HG03378 (cell line): ENCODE measurements around the gene PIEZO2.

Experiments
- ATAC-seq: cut with Tn5 transposase; IDR thresholded peaks from one replicate; pipeline ENCODE4 v1.9.1; 2021; ENCODE audit warnings: mild to moderate bottlenecking, moderate library complexity; ENCODE audit not compliant: unreplicated experiment

The PIEZO2 gene

GRCh38 chr18:10705291-10705690 lies 444.1 kb downstream of the PIEZO2 start:
- no peak for ATAC-seq

- ATAC-seq = no peak
Observed at GRCh38 chr18:10702206-10702605, 447.2 kb downstream of the PIEZO2 start.

- no peak for ATAC-seq
Observed at GRCh38 chr18:10690366-10690765, 459.0 kb downstream of the PIEZO2 start.

- ATAC-seq = no peak
Observed at GRCh38 chr18:10690035-10690329, 459.4 kb downstream of the PIEZO2 start.

GRCh38 chr18:10689236-10690034 lies 459.9 kb downstream of the PIEZO2 start:
- no peak for ATAC-seq

GRCh38 chr18:10688766-10689165 lies 460.6 kb downstream of the PIEZO2 start:
- no peak for ATAC-seq

GRCh38 chr18:10687161-10687925 lies 462.0 kb downstream of the PIEZO2 start:
- no peak for ATAC-seq

- no peak for ATAC-seq
Observed at GRCh38 chr18:10686308-10686707, 463.1 kb downstream of the PIEZO2 start.

- ATAC-seq = no peak
Observed at GRCh38 chr18:10685484-10685883, 463.9 kb downstream of the PIEZO2 start.

GRCh38 chr18:10682368-10682714 lies 467.0 kb downstream of the PIEZO2 start:
- ATAC-seq = no peak

GRCh38 chr18:10681581-10682367 lies 467.6 kb downstream of the PIEZO2 start:
- no peak for ATAC-seq

GRCh38 chr18:10680271-10680596 lies 469.1 kb downstream of the PIEZO2 start:
- ATAC-seq = no peak

- no peak for ATAC-seq
Observed at GRCh38 chr18:10679557-10680270, 469.7 kb downstream of the PIEZO2 start.

GRCh38 chr18:10671441-10671840 lies 477.9 kb downstream of the PIEZO2 start:
- ATAC-seq = no peak

GRCh38 chr18:10670856-10671255 lies 478.5 kb downstream of the PIEZO2 start:
- no peak for ATAC-seq

- no peak for ATAC-seq
Observed at GRCh38 chr18:10669441-10670100, 479.8 kb downstream of the PIEZO2 start.

GRCh38 chr18:10663750-10664149 lies 485.6 kb downstream of the PIEZO2 start:
- ATAC-seq = no peak

- ATAC-seq = no peak
Observed at GRCh38 chr18:10661317-10661716, 488.1 kb downstream of the PIEZO2 start.

GRCh38 chr18:10660179-10660884 lies 489.0 kb downstream of the PIEZO2 start:
- ATAC-seq = no peak

- no peak for ATAC-seq
Observed at GRCh38 chr18:10659594-10659993, 489.8 kb downstream of the PIEZO2 start.
